ENCODE data around the gene PJA1.

PJA1 gene

DNA sequence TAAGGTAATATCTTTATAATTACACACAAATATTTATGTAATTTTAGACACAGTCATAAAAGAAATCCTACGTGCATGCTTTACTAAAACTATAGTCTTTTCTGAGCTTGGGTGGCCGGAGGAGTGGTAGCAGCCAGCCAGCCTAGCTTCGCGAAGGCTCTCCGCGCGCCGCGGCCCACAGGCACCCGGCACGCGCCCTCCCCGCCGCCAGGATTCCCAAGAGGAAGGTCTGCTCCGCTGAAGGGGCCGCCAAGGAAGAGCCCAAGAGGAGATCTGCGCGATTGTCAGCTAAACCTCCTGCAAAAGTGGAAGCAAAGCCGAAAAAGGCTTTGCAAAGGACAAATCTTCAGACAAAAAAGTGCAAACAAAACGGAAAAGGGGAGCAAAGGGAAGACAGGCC, 8.7 kb upstream of the PJA1 start:
- H3K4me3 ChIP-seq (ENCODE audit: low read depth, low read length), result no peak overlapping the region
- TF ChIP-seq, protein P1, sequence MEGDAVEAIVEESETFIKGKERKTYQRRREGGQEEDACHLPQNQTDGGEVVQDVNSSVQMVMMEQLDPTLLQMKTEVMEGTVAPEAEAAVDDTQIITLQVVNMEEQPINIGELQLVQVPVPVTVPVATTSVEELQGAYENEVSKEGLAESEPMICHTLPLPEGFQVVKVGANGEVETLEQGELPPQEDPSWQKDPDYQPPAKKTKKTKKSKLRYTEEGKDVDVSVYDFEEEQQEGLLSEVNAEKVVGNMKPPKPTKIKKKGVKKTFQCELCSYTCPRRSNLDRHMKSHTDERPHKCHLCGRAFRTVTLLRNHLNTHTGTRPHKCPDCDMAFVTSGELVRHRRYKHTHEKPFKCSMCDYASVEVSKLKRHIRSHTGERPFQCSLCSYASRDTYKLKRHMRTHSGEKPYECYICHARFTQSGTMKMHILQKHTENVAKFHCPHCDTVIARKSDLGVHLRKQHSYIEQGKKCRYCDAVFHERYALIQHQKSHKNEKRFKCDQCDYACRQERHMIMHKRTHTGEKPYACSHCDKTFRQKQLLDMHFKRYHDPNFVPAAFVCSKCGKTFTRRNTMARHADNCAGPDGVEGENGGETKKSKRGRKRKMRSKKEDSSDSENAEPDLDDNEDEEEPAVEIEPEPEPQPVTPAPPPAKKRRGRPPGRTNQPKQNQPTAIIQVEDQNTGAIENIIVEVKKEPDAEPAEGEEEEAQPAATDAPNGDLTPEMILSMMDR (IDR thresholded peaks at IDR 0.05; ENCODE audit: control insufficient read depth, extremely low read depth, insufficient read depth), result no peak
- DNase-seq (ENCODE audit: low read depth), result no peak

DNA sequence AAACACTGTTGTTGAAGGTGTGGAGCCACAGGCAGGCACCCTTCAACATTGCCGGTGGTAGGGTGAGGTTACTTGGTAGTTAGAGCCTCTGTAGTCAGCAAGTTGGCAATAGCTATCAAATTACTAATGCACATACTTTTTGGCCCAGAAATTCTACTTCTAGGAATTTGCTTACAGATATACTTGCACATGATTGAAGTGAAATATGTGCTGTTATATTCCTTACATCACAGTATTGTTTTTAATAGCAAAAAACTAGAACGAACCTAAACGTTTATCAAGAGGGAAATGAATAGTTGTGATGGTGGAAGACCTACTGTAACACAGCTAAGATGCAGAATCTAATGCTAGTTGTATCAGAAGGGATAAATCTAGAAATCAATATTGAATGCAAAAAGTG, 7.7 kb upstream of the PJA1 start:
- TF ChIP-seq, protein P1 (IDR thresholded peaks at IDR 0.05; ENCODE audit: control insufficient read depth, extremely low read depth, insufficient read depth), result no peak
- no peak overlapping the region for H3K4me3 ChIP-seq (ENCODE audit: low read depth, low read length)
- no peak for DNase-seq (ENCODE audit: low read depth)

DNA sequence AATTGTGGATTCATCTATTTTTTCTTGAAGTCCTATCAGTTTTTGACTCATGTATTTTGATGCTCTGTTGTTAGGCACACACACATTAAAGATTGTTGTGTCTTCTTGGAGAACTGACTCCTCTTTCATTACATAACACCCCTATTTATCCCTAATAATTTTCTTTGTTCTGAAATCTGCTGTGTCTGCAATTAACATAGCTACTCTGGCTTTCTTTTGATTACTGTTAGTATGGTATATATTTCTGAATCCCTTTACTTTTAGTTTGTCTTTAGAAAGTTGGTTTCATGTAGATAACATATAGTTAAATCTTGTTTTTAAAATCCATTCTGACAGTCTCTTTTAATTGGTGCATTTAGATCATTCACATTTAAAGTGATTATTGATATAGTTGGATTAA, 5.1 kb upstream of the PJA1 start:
- TF ChIP-seq, protein P1 (IDR thresholded peaks at IDR 0.05; ENCODE audit: control insufficient read depth, extremely low read depth, insufficient read depth), result no peak
- DNase-seq (ENCODE audit: low read depth), result no peak
- H3K4me3 ChIP-seq (ENCODE audit: low read depth, low read length), result no peak overlapping the region

DNA sequence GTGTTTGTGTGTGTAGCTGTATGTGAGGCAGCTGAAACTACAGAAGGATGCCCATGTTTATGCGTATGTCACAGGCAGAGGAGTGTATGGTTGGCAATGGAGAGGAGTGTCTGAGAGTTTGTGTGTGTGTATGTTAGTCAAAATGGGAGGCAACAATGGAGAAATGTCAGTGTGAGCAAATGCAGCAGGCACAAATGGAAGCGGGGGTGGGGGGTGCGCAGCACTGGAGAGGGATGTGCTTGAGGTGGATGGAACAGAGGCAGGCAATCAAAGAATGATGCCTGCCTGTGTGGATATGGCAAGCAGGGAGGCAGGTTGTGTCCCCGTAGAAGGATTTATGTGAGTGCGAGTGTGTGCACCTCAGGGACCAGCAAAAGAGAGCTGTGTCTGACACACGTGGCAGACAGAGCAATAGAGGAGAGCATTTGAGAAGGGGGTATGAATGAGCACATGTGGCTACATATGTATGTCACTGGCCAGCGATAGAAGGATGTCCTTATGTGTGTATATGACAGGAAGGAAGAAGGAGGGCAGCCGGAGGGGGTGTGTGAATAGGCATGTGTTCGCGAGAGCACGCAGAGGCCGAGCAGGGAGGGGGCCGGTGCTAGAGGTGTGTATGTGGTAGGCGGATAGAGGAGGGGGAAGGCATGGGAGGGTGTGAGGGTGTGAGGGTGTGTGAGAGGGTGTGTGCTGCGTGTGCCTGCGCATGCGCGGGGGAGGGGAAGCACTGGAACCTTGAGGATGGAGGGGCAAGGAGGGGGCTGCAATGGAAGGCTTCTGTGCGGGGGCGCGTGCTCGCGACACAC, 1.1 kb downstream of the PJA1 start:
- DNase-seq (ENCODE audit: low read depth), result no peak
- peak overlapping the region; percentile 70 for H3K4me3 ChIP-seq (ENCODE audit: low read depth, low read length)
- TF ChIP-seq, protein P1 (IDR thresholded peaks at IDR 0.05; ENCODE audit: control insufficient read depth, extremely low read depth, insufficient read depth), result no peak

DNA sequence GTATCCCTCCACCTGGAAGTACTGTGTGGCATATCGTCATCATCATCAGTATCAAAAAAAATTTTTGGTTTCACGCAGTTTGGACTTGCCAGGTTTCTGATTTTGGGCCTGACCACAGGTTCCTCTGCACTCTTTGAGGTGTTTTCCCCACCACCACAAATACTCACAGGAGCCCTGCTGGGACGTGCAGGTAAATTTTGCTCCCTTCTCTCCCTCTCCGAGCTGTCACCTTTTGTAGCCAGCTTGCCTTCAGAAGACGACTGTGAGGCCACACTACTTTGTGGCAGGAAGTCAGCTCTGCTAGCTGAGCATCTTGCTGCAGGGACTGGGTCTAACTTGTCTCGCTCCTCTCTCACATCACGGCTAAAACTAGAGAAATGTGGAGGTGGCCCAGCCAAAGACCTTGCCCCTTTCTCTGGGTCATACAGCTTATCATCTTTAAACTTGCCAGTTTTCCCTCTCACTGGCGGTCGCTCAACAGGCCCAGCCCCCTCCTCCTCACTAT, 2.8 kb downstream of the PJA1 start:
- H3K4me3 ChIP-seq (ENCODE audit: low read depth, low read length), result no peak overlapping the region
- TF ChIP-seq, protein P1 (IDR thresholded peaks at IDR 0.05; ENCODE audit: control insufficient read depth, extremely low read depth, insufficient read depth), result no peak
- DNase-seq (ENCODE audit: low read depth), result no peak

DNA sequence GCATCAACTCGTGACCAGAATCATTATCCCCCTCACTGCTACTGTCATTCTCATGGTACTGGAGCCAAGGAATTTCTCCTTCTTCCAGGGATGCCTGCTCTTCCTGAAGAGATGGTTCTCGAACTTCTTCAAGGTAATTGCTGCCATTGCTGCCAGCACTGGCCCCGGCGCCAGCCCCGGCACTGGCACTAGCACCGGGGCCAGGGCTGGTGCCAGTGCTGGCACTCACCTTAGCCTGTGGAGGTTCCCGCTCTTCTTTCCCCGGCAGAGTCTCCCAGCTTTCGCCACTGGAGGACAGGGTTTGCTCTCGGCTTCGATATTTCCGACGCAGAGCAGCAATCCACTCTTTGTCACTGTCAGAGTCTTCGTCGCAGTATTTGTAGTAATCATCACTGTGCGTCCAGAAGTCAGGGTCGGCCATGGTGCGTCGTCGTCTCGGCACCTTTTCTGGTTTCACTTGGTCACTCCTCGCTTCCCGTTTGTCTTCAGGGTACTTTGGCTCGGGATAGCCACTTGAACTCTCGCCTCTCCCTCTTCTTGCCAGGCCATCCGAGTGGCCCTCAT, 3.4 kb downstream of the PJA1 start:
- TF ChIP-seq, protein P1 (IDR thresholded peaks at IDR 0.05; ENCODE audit: control insufficient read depth, extremely low read depth, insufficient read depth), result no peak
- no peak for DNase-seq (ENCODE audit: low read depth)
- H3K4me3 ChIP-seq (ENCODE audit: low read depth, low read length), result no peak overlapping the region

All from LNCaP clone FGC (cell line).